ENCODE results near the gene REXO5. TPM values are rescaled to one million over a fixed set of nuclear protein-coding genes. Genes with fewer than 3 reads are reported as not detected.

REXO5 gene
- total and polyA plus RNA-seq, 9 of the 15 experiments (the other 6 are each of a cell fraction or from before 2014, with no cell fraction given), result 10.5 to 45.1 (median 25.4) TPM

DNA sequence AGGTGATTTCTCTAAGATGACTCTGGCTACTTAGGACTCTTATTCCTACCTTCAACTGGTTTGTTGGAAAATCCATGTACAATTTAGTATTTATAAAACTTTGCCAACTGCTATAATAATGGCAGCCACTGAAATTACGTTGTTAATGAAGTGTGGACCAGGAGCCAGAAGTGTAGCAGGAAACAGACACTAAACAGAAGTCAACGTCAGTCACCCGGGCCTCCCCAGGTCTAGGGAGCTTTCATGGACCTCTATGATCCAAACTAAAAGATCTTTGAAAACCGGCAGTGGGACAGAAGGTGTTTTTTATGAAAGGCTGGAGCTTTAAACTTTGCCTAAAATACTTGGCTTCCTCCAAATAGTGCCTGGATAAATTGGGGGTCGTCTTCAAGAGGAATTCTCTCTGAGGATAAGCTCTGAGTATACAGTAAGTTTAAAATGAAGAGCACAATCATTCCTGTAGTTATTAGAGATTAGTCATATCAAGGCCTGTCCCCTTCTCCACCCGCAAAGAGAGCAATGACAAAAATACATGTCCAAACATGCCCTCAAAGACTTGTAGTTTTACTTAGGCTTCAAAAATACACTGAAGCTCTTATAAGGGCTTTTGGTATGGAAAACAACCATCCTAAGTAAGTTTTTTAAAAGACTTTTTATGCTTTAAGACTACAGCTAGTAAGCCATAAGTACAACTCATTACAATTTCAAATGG is 59.2 kb downstream of the REXO5 start:
- Histone ChIP-seq H3K27ac (ENCODE audit: extremely low read depth, low read depth, low read length) (peak overlapping the region; percentile 13; the same call in 2 of the 3 replicates), H3K9me1 (ENCODE audit: control insufficient read depth, insufficient read depth, low read length) (no peaks in the 10 kb centered on the region), H3K9me3 (replicated peaks; ENCODE audit: control insufficient read depth, insufficient read depth, low read depth, low read length) (no peaks in the 10 kb centered on the region), H3K79me2 (ENCODE audit: control insufficient read depth, insufficient read depth, low read length) (peaks cover 8% of the 10 kb centered on the region; the same call in 1 of the 3 replicates), H3K4me3 (no peak overlapping the region), H3K4me2 (ENCODE audit: insufficient read depth, low read length) (peak overlapping the region; percentile 13; the same call in 1 of the 2 replicates), H4K20me1 (replicated peaks; ENCODE audit: control insufficient read depth, insufficient read depth, low read length) (peaks cover 16% of the 10 kb centered on the region; the same call in 1 of the 2 replicates), H3K4me1 (replicated peaks in 1 of 2; ENCODE audit: control insufficient read depth in 2 of 2, insufficient read depth in 2 of 2, low read length in 2 of 2) (peaks cover 14 to 25% of the 10 kb centered on the region in 2 experiments), H3K36me3 (ENCODE audit: control insufficient read depth, insufficient read depth, low read length) (no peaks in the 10 kb centered on the region), H3K9ac (ENCODE audit: insufficient read depth in 1 of 2, low read depth in 2 of 2, low read length in 2 of 2) (peak overlapping the region in 1 of 2 experiments; percentile 1; a peak in 1 of 4 replicates), H2AFZ (ENCODE audit: low read depth, low read length) (peak overlapping the region; percentile 51), H3K27me3 (ENCODE audit: control insufficient read depth in 2 of 2, insufficient read depth in 2 of 2, low read length in 2 of 2) (no peaks in the 10 kb centered on the region)
- TF ChIP-seq, protein P1, sequence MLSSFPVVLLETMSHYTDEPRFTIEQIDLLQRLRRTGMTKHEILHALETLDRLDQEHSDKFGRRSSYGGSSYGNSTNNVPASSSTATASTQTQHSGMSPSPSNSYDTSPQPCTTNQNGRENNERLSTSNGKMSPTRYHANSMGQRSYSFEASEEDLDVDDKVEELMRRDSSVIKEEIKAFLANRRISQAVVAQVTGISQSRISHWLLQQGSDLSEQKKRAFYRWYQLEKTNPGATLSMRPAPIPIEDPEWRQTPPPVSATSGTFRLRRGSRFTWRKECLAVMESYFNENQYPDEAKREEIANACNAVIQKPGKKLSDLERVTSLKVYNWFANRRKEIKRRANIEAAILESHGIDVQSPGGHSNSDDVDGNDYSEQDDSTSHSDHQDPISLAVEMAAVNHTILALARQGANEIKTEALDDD (IDR thresholded peaks at IDR 0.05), result 0 out of 2 replicates have a peak, but pooled peaks have one; percentile 2
- TF ChIP-seq ZKSCAN8 (CRISPR knock-in tag; IDR thresholded peaks at IDR 0.05), result no peak
- no peak for TF ChIP-seq RFX7 (CRISPR knock-in tag; IDR thresholded peaks at IDR 0.05)
- 0 out of 2 replicates have a peak, but pooled peaks have one; percentile 9 for TF ChIP-seq ZFX (CRISPR knock-in tag; IDR thresholded peaks at IDR 0.05)
- no peak for TF ChIP-seq CEBPB (tag; IDR thresholded peaks at IDR 0.05)
- 0 out of 2 replicates have a peak, but pooled peaks have one; percentile 28 for TF ChIP-seq ZNF197 (CRISPR knock-in tag; IDR thresholded peaks at IDR 0.05; ENCODE audit: low read depth)
- peak; percentile 18; the same call in 1 of the 3 replicates for ATAC-seq
- intact Hi-C loops (cut with micrococcal nuclease) (no loop called here), in situ Hi-C loops (cut with MboI) (no loop called here)
- DNase-seq (ENCODE audit: extremely low read depth in 1 of 4, low spot score in 3 of 4), result no peak
- BruUV-seq (replicated peaks), result no TSS peak
- 35% methylated on average over 6 of the region's 6 CpGs for WGBS (ENCODE audit: insufficient coverage, low coverage, missing lambda C conversion rate)
- POLR2A ChIA-PET, result interaction anchor here (0.7 to 1.7 kb wide), 10 partner anchors 8 to 91 kb away, joined by 3 to 10 read pairs (median 4); partner anchors contain the start of genes DCUN1D3 and LYRM1
- FAIRE-seq, result no peak
- CTCF ChIA-PET (ENCODE audit: low intra/inter-chr PET ratio), result no interaction called here
